Measurements from ENCODE around the gene KLHDC8B.
"Not testable (repeated sequence)": the region's sequence is repeated elsewhere in the genome, so short reads cannot be mapped to it uniquely, and the experiment has no call there.

The KLHDC8B gene

GRCh38 chr3:49183873-49184272 is 12.5 kb downstream of the KLHDC8B start:
- DNase-seq (ENCODE audit: low read depth) = no peak

GRCh38 chr3:49191741-49192140 is 20.3 kb downstream of the KLHDC8B start:
- DNase-seq (ENCODE audit: low read depth) = no peak

- no peak for DNase-seq (ENCODE audit: low read depth)
Observed at GRCh38 chr3:49198161-49198560, 26.8 kb downstream of the KLHDC8B start.

- DNase-seq (ENCODE audit: low read depth) = no peak
Observed at GRCh38 chr3:49198611-49199230, 27.3 kb downstream of the KLHDC8B start.

- DNase-seq (ENCODE audit: low read depth) = no peak
Observed at GRCh38 chr3:49199239-49199899, 28.0 kb downstream of the KLHDC8B start.

- DNase-seq (ENCODE audit: low read depth) = no peak
Observed at GRCh38 chr3:49199900-49200281, 28.5 kb downstream of the KLHDC8B start.

GRCh38 chr3:49213541-49213943 is 42.1 kb downstream of the KLHDC8B start:
- DNase-seq (ENCODE audit: low read depth) = no peak

GRCh38 chr3:49213998-49214397 is 42.6 kb downstream of the KLHDC8B start:
- DNase-seq (ENCODE audit: low read depth) = no peak

- DNase-seq (ENCODE audit: low read depth) = not testable (repeated sequence)
Observed at GRCh38 chr3:49216687-49217086, 45.3 kb downstream of the KLHDC8B start.

- not testable (repeated sequence) for DNase-seq (ENCODE audit: low read depth)
Observed at GRCh38 chr3:49217108-49217507, 45.7 kb downstream of the KLHDC8B start.

GRCh38 chr3:49217688-49218470 is 46.5 kb downstream of the KLHDC8B start:
- no peak for DNase-seq (ENCODE audit: low read depth)

GRCh38 chr3:49218471-49218989 is 47.1 kb downstream of the KLHDC8B start:
- peak; percentile 71 for DNase-seq (ENCODE audit: low read depth)

- no peak for DNase-seq (ENCODE audit: low read depth)
Observed at GRCh38 chr3:49219132-49219531, 47.7 kb downstream of the KLHDC8B start.

- not testable (repeated sequence) for DNase-seq (ENCODE audit: low read depth)
Observed at GRCh38 chr3:49220985-49221563, 49.7 kb downstream of the KLHDC8B start.

- DNase-seq (ENCODE audit: low read depth) = no peak
Observed at GRCh38 chr3:49222002-49222401, 50.6 kb downstream of the KLHDC8B start.
